HFF-Myc (cell line): ENCODE results near the gene GCA.

Experiments used
- DNase-seq: peaks from one replicate; pipeline ENCODE4 v3.0.0-alpha.2; 2011; ENCODE audit warnings: low read depth; ENCODE audit errors: extremely low read depth
- H3K4me3 ChIP-seq: replicated peaks from 2 replicates; pipeline ENCODE4 v1.5.1; 2011; ENCODE audit warnings: low read depth, mild to moderate bottlenecking, control low read depth, low read length
- TF ChIP-seq, protein P1 (sequence below): IDR thresholded peaks from 2 replicates; pipeline ENCODE4 v1.5.1; 2012; ENCODE audit warnings: mild to moderate bottlenecking, low read depth, low read length, control low read depth; ENCODE audit errors: missing control alignments

Gene GCA

DNA sequence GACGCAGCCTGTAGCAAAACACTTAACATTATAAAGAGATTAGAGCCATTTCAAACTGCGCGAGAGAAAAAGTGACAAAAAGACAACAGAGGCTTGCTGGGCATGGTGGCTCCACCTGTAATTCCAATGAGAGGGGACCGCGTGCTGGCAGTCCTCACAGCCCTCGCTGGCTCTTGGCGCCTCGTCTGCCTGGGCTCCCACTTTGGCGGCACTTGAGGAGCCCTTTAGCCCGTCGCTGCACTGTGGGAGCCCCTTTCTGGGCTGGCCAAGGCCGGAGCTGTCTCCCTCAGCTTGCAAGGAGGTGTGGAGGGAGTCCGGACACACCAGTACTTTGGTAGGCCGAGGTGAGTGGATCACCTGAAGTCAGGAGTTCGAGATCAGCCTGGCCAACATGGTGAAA is 16.1 kb upstream of the GCA start:
- no peak overlapping the region for H3K4me3 ChIP-seq
- DNase-seq = no peak
- TF ChIP-seq, protein P1, sequence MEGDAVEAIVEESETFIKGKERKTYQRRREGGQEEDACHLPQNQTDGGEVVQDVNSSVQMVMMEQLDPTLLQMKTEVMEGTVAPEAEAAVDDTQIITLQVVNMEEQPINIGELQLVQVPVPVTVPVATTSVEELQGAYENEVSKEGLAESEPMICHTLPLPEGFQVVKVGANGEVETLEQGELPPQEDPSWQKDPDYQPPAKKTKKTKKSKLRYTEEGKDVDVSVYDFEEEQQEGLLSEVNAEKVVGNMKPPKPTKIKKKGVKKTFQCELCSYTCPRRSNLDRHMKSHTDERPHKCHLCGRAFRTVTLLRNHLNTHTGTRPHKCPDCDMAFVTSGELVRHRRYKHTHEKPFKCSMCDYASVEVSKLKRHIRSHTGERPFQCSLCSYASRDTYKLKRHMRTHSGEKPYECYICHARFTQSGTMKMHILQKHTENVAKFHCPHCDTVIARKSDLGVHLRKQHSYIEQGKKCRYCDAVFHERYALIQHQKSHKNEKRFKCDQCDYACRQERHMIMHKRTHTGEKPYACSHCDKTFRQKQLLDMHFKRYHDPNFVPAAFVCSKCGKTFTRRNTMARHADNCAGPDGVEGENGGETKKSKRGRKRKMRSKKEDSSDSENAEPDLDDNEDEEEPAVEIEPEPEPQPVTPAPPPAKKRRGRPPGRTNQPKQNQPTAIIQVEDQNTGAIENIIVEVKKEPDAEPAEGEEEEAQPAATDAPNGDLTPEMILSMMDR = no peak

DNA sequence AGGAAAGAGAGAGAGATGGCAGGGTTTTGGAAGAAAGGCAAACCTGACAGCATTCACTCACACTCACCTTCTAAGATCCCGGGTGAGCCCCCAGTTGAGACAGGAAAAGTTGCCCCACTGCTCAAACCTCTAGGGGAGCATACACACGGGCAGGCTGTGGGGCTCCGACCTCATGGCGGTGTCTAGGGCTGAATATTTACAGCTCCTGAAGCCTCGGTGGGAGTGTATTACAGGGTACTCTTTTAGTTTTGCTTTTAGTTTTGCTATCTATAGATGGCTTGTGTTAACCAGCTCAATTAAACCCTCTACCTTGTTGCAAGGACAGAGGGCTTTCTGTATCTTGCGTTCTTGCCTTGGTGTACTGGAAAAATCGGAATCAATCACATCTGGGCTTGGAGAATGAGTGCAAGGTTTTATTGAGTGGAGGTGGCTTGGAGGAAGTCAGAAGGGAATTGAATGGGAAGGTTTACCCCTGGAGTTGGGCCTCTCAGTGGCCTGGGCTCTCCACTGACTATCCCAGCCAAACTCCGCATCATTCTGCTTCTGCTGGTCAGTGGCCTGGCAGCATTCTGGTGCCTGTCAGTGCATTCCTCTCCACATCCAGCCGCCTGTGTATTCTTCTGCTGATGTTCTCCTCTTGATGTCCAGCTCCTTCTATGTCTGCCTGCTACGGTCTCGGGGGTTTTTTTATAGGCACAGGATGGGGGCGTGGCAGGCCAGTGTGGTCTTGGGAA is 15.3 kb upstream of the GCA start:
- TF ChIP-seq, protein P1 = no peak
- DNase-seq = no peak
- H3K4me3 ChIP-seq = no peak overlapping the region

DNA sequence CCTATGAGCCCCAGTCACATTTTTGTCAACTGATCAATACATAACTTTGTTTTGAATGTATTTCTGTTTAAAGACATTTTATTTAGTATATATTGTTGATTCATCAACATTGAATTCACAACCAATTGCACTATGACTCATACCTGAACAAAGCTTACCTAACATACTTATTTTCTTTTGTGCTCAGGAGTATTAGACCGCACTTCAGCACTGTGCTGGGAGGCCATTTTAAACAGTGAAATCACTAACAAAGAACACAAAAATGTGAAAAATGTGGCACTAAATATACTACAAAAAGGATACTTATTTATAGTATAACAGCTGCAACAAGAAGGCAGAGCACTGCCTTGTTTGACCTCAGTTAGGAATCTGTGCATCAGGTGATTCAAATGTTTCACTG is 13.1 kb upstream of the GCA start:
- H3K4me3 ChIP-seq = no peak overlapping the region
- DNase-seq = no peak
- TF ChIP-seq, protein P1 = no peak

DNA sequence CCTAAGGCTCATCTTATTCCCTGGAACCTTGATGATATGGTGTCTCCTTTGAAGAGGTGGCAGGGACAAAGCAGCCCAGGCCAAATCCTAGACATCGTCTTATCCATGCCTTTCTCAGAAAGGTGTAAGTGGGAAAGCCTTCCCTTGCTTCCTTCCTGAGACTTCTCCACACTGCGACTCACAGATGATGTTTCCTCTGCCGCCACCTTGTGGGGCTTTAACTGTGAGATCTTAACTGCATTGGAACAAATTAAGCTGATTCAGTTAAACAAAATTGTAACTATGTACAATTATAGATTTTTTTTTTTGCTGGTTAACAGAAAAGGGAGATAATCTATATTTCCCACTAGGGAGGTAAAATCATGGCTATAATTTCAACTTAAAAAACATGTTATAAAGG is 10.0 kb upstream of the GCA start:
- TF ChIP-seq, protein P1 = peak; percentile 59
- no peak overlapping the region for H3K4me3 ChIP-seq
- DNase-seq = no peak

DNA sequence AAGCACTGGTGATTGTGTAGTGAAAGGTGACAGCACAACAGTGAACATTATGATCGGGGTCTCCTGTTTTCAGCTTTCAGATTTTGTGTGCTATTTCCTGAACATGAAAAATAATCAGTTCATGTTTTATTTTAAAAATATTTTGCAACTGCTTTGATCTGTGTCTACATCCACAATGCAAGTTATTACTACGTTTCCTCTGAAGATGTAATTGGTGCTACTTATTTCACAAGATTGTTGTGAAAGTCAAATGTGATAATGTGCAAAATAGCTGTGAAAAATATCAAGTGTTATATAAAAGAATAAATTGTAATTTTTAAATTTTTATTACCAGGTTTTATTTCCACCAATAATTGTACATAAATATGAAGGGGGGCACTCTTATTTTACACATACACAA is 6.1 kb upstream of the GCA start:
- no peak for DNase-seq
- H3K4me3 ChIP-seq = no peak overlapping the region
- TF ChIP-seq, protein P1 = no peak

DNA sequence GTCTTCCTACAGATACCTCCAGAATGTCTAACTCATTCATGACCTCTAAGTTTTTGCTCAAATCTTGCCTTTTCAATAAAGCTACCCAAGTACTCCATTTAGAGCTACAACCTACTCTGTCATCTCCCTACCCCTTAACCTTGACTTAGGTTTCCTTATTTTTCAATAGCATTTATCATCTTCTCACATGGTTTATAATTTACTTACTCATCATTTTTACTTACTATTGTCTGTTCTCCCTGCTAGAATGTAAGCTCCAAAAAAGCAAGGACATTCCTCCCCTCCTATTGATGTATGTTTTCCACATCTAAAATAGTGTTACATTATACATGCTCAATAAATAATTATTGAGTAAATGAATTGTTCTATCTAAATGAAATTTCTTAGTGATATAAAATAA is 3.1 kb upstream of the GCA start:
- DNase-seq = no peak
- no peak overlapping the region for H3K4me3 ChIP-seq
- TF ChIP-seq, protein P1 = no peak

DNA sequence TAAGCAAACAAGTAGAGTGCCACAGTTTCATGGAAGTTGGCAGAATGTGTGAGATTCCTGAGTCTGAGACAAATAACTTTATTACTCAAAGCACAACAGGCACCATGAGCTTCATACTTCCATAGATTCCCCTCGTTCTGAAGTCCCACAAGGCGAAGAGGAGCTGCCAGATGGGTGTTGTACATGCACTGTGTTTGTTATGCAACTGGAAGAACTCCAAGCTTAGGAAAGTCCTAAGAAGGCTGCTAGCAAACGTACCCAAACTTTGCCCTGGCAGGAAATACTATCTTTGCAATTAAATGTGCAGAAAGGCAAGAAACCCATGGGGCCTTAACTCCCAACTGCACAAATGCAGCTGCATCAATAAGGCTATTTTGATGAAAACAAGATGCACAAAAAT is 1.6 kb upstream of the GCA start:
- no peak for DNase-seq
- H3K4me3 ChIP-seq = no peak overlapping the region
- TF ChIP-seq, protein P1 = no peak
